HepG2 (cell line): ENCODE measurements around the gene DENND2A. TPM values are rescaled to one million over a fixed set of nuclear protein-coding genes. Genes with fewer than 3 reads are reported as not detected.

ENCODE experiments used
- ELF1 ChIP-seq: sonication (generic); formaldehyde crosslinking; IDR thresholded peaks from 2 replicates; pipeline ENCODE4 v1.4.0; 2020; ENCODE audit warnings: missing genetic modification reagents
- ESRRA ChIP-seq: sonication (generic); formaldehyde crosslinking; IDR thresholded peaks from 2 replicates; pipeline ENCODE4 v1.5.1; 2020; ENCODE audit warnings: mild to moderate bottlenecking, low read depth, missing genetic modification reagents
- KLF11 ChIP-seq: IDR thresholded peaks from 2 replicates; pipeline ENCODE4 v1.6.1; 2016; ENCODE audit warnings: missing compliant biosample characterization
- MAZ ChIP-seq, 2 experiments: sonication (generic) in 1 of 2; formaldehyde crosslinking in 1 of 2; IDR thresholded peaks; 2 replicates each; pipeline versions ENCODE4 v1.5.0 to v1.6.1; 2012 to 2020; ENCODE audit warnings: low read depth in 2 of 2, mild to moderate bottlenecking in 2 of 2, borderline replicate concordance in 1 of 2, improper control_type of control experiment in 1 of 2, low read length in 1 of 2, missing genetic modification reagents in 1 of 2, moderate library complexity in 1 of 2
- SP4 ChIP-seq: sonication (generic); formaldehyde crosslinking; IDR thresholded peaks from 2 replicates; pipeline ENCODE4 v1.8.1; 2023; ENCODE audit warnings: mild to moderate bottlenecking, missing genetic modification reagents
- SRSF1 ChIP-seq: fragments of 200-400 bp; formaldehyde crosslinking; optimal IDR thresholded peaks from 2 replicates; pipeline ENCODE3; 2017; ENCODE audit warnings: mild to moderate bottlenecking, low read depth, low read length, moderate library complexity
- SRSF4 ChIP-seq: fragments of 200-400 bp; formaldehyde crosslinking; IDR thresholded peaks from one replicate; pipeline ENCODE4 v1.6.1; 2018; ENCODE audit warnings: mild to moderate bottlenecking, low read depth, low read length, moderate library complexity; ENCODE audit not compliant: poor library complexity, severe bottlenecking
- U2AF1 ChIP-seq: fragments of 200-400 bp; formaldehyde crosslinking; optimal IDR thresholded peaks from 2 replicates; pipeline ENCODE3; 2017; ENCODE audit warnings: mild to moderate bottlenecking, low read depth, low read length
- ZBTB20 ChIP-seq: sonication (generic); formaldehyde crosslinking; IDR thresholded peaks from 2 replicates; pipeline ENCODE4 v1.8.1; 2023; ENCODE audit warnings: missing genetic modification reagents, low read depth, mild to moderate bottlenecking, borderline replicate concordance
- ZNF879 ChIP-seq: sonication (generic); formaldehyde crosslinking; IDR thresholded peaks from 2 replicates; pipeline ENCODE4 v1.8.1; 2023; ENCODE audit warnings: missing genetic modification reagents
- ZSCAN25 ChIP-seq: sonication (generic); formaldehyde crosslinking; IDR thresholded peaks from 2 replicates; pipeline ENCODE4 v1.8.0; 2022; ENCODE audit warnings: mild to moderate bottlenecking, missing genetic modification reagents
- polyA plus RNA-seq, 8 experiments: library from polyadenylated mRNA; depleted of rRNA in 3 of 8; stranded (reverse) in 7 of 8; unstranded in 1 of 8; fragments of >200 nt; fragmentation: Illumina TruSeq in 4 of 8; extraction: Trizol in 4 of 8; gene quantifications; 2 replicates each; pipeline versions ENCODE4 v1.2.1 to v1.2.3, GENCODE V29; 2011 to 2016; ENCODE audit warnings: low read depth in 4 of 8, missing spikeins in 1 of 8, mixed read lengths in 1 of 8; ENCODE audit not compliant: insufficient read depth in 1 of 8
- total RNA-seq, 5 experiments: library from RNA; depleted of rRNA; stranded (reverse); fragments of >200 nt; fragmentation: Illumina TruSeq; extraction: Trizol; gene quantifications; 2 replicates each; pipeline ENCODE4 v1.2.3, GENCODE V29; 2016; ENCODE audit warnings: low read depth in 1 of 5
- TF ChIP-seq, protein P1 (sequence below): sonication (generic); formaldehyde crosslinking; IDR thresholded peaks from 2 replicates; pipeline ENCODE4 v1.5.0; 2020; ENCODE audit warnings: mild to moderate bottlenecking, missing genetic modification reagents, borderline replicate concordance
- TF ChIP-seq, protein P2 (sequence below): IDR thresholded peaks from 2 replicates; pipeline ENCODE4 v1.6.1; 2012; ENCODE audit warnings: inconsistent platforms
- TF ChIP-seq, protein P3 (sequence below): sonication (generic); formaldehyde crosslinking; IDR thresholded peaks from 2 replicates; pipeline ENCODE4 v1.4.0; 2020; ENCODE audit warnings: missing genetic modification reagents
- TF ChIP-seq, protein P4 (sequence below): sonication (generic); formaldehyde crosslinking; IDR thresholded peaks from 2 replicates; pipeline ENCODE4 v1.5.0; 2020; ENCODE audit warnings: mild to moderate bottlenecking, missing genetic modification reagents, borderline replicate concordance
- TF ChIP-seq, protein P5 (sequence below): fragments of 450-650 bp; IDR thresholded peaks from 2 replicates; pipeline ENCODE4 v1.6.1; 2016

Gene DENND2A
- total and polyA plus RNA-seq, 2 of the 13 experiments (the other 11 are each of a cell fraction or from before 2014, with no cell fraction given): not detected

DNA sequence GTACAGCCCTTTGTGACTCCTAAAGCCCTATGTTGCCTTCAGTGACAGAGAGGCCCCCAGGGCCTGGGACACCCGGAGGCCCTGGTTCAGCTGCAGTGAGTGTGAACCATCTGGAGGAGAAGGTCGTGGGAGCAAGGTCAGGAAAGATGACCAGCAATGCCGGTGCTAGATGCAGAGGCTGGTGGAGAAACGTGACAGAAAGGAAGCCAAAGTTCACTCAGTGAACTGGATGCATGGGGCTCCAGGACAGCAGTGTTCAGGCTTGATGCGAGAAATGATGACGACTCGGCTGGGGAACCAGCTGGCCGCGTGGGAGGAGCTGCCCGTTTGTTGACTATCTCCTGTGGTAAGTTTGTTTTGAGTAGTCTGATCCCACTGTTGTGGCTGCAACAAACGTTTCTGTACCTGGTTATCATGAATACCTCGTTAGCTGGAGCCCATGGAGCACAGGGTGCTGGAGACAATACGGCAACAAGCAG lies 107.2 kb downstream of the DENND2A start (continued):
- TF ChIP-seq, protein P1, sequence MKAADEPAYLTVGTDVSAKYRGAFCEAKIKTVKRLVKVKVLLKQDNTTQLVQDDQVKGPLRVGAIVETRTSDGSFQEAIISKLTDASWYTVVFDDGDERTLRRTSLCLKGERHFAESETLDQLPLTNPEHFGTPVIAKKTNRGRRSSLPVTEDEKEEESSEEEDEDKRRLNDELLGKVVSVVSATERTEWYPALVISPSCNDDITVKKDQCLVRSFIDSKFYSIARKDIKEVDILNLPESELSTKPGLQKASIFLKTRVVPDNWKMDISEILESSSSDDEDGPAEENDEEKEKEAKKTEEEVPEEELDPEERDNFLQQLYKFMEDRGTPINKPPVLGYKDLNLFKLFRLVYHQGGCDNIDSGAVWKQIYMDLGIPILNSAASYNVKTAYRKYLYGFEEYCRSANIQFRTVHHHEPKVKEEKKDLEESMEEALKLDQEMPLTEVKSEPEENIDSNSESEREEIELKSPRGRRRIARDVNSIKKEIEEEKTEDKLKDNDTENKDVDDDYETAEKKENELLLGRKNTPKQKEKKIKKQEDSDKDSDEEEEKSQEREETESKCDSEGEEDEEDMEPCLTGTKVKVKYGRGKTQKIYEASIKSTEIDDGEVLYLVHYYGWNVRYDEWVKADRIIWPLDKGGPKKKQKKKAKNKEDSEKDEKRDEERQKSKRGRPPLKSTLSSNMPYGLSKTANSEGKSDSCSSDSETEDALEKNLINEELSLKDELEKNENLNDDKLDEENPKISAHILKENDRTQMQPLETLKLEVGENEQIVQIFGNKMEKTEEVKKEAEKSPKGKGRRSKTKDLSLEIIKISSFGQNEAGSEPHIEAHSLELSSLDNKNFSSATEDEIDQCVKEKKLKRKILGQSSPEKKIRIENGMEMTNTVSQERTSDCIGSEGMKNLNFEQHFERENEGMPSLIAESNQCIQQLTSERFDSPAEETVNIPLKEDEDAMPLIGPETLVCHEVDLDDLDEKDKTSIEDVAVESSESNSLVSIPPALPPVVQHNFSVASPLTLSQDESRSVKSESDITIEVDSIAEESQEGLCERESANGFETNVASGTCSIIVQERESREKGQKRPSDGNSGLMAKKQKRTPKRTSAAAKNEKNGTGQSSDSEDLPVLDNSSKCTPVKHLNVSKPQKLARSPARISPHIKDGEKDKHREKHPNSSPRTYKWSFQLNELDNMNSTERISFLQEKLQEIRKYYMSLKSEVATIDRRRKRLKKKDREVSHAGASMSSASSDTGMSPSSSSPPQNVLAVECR (CRISPR knock-in tag): peak; percentile 64; the same call in 1 of the 2 replicates
- TF ChIP-seq, protein P2, sequence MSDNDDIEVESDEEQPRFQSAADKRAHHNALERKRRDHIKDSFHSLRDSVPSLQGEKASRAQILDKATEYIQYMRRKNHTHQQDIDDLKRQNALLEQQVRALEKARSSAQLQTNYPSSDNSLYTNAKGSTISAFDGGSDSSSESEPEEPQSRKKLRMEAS: no peak
- TF ChIP-seq SRSF1: no peak
- TF ChIP-seq, protein P3, sequence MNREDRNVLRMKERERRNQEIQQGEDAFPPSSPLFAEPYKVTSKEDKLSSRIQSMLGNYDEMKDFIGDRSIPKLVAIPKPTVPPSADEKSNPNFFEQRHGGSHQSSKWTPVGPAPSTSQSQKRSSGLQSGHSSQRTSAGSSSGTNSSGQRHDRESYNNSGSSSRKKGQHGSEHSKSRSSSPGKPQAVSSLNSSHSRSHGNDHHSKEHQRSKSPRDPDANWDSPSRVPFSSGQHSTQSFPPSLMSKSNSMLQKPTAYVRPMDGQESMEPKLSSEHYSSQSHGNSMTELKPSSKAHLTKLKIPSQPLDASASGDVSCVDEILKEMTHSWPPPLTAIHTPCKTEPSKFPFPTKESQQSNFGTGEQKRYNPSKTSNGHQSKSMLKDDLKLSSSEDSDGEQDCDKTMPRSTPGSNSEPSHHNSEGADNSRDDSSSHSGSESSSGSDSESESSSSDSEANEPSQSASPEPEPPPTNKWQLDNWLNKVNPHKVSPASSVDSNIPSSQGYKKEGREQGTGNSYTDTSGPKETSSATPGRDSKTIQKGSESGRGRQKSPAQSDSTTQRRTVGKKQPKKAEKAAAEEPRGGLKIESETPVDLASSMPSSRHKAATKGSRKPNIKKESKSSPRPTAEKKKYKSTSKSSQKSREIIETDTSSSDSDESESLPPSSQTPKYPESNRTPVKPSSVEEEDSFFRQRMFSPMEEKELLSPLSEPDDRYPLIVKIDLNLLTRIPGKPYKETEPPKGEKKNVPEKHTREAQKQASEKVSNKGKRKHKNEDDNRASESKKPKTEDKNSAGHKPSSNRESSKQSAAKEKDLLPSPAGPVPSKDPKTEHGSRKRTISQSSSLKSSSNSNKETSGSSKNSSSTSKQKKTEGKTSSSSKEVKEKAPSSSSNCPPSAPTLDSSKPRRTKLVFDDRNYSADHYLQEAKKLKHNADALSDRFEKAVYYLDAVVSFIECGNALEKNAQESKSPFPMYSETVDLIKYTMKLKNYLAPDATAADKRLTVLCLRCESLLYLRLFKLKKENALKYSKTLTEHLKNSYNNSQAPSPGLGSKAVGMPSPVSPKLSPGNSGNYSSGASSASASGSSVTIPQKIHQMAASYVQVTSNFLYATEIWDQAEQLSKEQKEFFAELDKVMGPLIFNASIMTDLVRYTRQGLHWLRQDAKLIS: no peak
- no peak for TF ChIP-seq SP4 (CRISPR knock-in tag)
- no peak for TF ChIP-seq SRSF4
- no peak for TF ChIP-seq MAZ (IDR thresholded peaks at IDR 0.05; ENCODE audit: borderline replicate concordance, low read depth, low read length)
- TF ChIP-seq MAZ (CRISPR knock-in tag; IDR thresholded peaks at IDR 0.05; ENCODE audit: low read depth): no peak
- TF ChIP-seq, protein P4, sequence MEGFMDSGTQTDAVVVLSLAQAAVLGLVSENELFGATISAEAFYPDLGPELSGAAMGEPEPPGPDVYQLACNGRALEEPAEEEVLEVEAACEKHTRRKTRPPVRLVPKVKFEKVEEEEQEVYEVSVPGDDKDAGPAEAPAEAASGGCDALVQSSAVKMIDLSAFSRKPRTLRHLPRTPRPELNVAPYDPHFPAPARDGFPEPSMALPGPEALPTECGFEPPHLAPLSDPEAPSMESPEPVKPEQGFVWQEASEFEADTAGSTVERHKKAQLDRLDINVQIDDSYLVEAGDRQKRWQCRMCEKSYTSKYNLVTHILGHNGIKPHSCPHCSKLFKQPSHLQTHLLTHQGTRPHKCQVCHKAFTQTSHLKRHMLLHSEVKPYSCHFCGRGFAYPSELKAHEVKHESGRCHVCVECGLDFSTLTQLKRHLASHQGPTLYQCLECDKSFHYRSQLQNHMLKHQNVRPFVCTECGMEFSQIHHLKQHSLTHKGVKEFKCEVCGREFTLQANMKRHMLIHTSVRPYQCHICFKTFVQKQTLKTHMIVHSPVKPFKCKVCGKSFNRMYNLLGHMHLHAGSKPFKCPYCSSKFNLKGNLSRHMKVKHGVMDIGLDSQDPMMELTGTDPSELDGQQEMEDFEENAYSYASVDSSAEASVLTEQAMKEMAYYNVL (CRISPR knock-in tag): peak; percentile 36; the same call in 1 of the 2 replicates
- no peak for TF ChIP-seq ZSCAN25 (CRISPR knock-in tag)
- TF ChIP-seq, protein P5, sequence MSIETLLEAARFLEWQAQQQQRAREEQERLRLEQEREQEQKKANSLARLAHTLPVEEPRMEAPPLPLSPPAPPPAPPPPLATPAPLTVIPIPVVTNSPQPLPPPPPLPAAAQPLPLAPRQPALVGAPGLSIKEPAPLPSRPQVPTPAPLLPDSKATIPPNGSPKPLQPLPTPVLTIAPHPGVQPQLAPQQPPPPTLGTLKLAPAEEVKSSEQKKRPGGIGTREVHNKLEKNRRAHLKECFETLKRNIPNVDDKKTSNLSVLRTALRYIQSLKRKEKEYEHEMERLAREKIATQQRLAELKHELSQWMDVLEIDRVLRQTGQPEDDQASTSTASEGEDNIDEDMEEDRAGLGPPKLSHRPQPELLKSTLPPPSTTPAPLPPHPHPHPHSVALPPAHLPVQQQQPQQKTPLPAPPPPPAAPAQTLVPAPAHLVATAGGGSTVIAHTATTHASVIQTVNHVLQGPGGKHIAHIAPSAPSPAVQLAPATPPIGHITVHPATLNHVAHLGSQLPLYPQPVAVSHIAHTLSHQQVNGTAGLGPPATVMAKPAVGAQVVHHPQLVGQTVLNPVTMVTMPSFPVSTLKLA: peak; percentile 23; the same call in 1 of the 2 replicates
- no peak for TF ChIP-seq U2AF1
- TF ChIP-seq ZBTB20: no peak
- peak; percentile 92 for TF ChIP-seq ESRRA (CRISPR knock-in tag)
- no peak for TF ChIP-seq ZNF879 (CRISPR knock-in tag)
- no peak for TF ChIP-seq KLF11 (CRISPR knock-in tag)
- no peak for TF ChIP-seq ELF1 (CRISPR knock-in tag)
